Activated CD8-positive, alpha-beta memory T cell treated with anti-CD3 and anti-CD28 coated beads for 48 hours (primary cell): ENCODE results near the gene TMTC2.

ENCODE experiments used
- DNase-seq, 3 experiments: peaks; one replicate each; pipeline ENCODE4 v3.0.0-alpha.2; 2020; ENCODE audit warnings: low read depth in 2 of 3, low spot score in 2 of 3

Gene TMTC2

DNA sequence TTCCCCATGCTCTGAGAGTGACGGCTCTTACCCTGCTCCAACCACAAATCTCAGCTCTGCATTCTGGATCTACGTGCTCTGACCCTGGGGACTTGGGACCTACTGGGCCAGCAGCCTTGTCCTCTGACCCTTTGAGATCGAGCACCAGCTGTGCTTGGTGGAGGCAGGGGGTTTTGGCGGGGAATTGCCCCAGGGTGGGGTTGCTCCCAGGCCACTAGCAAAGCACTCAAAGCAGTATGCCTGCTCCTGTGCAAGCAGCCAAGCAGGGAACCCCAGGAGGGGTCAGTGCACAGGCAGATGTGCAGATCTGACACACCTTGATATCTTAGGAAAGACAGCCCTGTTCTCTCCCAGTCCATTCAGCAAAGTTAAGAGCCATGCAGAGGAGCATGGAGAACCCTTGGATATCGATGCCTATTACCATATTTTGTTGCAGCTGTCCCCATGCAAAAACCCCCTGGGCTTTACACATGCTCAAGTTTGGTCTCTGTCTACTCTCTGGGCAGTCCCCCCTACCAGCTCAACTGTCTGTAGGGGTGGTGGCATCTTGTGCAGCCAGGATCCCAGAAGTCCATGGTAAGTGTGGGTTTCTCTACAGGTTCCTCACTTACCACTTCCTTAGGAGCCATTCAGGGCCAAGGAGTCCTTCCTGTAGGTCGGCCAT lies 319.0 kb downstream of the TMTC2 start:
- no peak for DNase-seq

DNA sequence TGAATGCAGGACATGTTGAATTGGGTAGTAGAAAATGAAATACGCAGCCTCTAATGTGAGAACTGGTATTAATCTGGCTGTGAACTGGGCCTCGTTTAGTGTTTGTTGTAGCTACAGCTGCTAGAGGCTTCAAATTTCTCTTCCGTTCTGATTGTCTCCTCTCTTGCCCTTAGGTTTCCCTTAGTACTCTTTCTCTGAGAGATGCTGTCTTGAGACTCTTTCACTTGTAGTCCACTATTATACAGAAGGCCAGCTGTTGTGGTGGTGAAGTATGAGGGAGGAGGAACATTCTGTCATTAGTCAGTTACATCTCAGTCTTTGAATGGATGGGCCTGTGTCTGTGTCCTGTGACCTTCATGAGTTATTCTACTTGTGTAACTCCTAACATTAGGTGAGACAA lies 322.0 kb downstream of the TMTC2 start:
- DNase-seq: no peak

DNA sequence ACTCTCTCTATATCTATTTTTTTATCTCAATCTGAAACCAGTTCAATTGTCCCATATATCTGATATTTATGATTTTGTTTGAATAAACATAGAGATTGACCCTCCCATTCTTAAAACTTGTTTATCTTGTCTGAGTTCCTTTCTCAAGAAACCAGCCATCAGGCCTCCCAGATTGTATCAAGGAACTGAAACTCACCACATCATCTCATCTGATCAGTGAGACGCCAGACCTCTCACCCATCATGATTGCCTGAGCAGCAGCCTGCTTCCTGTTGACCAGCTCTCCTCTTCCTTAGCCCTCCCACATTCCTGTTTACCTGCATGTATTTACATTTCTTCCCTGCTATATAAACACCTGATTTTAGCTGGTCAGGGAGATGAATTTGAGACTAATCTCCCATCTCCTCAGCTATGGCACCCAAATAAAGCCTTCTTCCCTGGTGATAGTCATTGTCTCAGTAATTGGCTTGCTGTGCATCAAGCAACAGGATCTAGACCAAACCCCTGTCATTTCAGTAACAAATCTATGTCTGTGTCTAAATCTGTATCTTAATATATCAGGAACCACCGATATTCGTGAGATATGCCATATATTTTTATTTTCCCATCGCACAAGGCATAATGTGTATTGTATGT lies 323.6 kb downstream of the TMTC2 start:
- DNase-seq: no peak

DNA sequence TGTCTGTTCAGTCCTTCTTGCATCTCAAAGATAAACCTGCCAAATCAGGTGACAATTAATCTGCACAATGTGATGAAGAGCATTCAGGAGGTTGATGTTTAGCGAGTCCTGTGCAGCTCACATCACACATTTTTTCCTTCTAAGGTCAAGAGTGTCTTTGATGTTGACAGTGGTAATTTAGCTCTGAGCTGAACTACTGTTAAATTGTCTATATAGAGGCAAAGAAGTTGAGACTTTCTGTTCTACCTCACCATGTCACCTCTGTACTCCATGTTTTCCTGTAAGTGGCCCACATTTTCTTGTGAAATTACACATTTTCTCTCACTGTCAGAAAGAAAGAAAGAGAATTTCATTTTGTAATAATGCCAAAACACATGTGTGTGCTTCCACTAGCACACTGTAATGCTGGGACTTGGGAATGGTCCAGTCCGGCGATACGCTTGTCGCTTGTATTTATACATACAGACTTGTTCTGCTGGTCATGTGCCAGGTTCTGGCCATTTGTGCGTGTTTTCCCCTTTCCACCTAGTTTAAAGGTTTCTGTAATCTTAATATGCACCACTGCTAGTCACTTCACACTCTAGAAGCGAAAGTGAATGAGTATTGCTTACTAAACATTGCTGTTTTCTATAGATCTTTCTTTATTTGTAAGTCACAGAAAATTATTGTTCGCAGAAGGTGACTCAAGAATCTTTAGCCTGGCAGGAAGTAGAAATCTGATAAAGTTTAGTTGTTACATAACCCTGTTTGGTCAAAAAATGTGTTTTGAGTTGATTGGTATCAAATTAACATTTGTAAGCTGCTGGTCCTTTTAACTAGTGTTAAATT lies 328.9 kb downstream of the TMTC2 start:
- no peak for DNase-seq

DNA sequence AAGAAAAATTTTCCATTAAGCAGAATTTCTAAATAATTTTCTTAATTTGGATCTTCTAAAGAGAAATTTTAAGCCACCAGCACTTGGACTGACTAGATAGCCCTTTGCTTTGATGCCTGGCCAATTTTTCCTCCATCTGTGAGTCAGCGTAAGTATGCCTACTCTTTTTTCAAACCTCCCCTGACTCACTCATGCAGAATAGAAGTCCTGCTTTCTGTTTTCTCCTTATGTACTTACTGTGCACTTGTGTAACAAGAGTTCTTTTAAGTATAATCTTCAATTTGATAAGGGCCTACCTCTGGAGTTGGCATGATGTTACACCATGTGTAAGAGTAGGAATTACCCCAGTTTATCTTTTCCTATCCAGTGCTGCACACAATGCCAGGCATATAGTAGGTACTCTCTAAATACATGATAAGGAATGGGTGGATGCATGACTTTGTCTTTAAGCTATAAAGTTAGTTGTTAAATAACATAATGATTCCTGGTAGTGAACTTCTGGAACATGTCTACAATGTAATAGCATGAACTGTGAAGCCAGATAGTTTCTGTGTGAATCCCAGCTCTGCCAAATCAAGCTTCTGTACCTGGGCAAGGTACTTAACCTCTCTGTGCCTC lies 329.6 kb downstream of the TMTC2 start:
- DNase-seq: no peak

DNA sequence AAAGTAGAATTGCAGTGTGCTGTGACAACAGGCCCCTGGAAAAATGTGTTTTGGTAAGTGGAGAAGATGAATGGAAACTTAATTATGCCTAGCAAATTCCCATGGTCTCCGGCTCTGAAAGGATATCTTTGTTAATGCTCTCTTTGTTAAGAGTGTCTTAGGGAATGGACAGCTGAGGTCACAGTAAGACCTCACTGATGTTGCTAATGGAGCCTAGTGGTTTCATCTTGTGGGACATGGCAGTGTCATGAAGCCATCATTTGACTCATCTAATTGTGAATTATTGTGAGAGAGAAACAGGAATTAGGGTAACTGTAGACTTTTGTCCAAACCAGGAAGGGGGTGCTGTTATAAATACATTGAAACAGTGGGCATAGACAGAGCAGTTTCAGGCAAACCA lies 330.3 kb downstream of the TMTC2 start:
- DNase-seq: no peak

DNA sequence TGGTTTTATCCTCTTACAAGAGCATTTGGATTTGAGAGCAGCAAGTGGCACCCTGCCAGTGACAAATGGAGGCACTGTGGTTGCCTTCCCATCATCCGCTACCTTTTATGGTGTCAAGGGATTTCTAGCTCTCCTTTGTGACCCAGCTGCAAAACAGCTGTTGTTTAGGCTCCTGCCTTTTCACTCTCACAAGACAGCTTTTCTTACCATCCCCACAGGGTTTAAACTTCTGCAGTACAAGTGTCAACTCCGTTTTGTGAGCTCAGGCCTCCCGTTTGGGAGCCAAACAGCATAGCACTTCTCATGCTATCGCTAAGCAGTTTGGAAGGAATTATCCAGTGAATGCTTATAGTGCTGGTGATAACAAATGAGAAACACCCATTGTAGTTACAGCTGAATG lies 331.4 kb downstream of the TMTC2 start:
- DNase-seq: no peak

DNA sequence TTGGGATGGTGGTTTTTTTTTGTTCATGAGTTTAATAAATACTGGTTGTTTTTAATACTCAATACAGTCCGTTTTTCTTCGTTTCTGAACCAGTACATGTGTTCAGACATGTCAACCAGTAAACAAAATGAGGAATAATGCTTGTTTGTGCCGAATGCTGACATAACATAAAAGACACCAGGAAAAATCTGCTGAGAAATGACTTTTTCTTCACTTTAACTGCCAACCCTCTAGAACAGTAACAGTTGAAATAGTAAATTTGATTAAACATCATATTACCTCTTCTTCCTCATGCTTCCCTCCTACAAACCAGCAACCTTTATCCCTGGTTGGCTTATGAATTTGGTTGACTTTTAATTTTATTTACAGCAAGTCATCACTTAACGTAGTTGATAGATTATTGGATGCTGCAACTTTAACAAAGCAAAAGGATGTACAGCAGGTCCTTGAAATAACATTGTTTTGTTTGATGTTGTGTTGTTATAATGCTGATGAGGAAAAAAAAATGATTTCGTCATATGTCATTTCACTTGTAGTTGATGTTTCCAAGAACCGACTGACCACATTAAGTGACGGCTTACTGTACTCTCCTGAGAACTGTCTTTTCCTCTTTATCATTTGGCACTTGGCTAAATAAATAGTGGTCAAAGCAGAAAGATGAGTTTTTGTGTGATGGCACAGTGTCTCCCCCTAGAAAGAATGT lies 340.5 kb downstream of the TMTC2 start:
- no peak for DNase-seq

DNA sequence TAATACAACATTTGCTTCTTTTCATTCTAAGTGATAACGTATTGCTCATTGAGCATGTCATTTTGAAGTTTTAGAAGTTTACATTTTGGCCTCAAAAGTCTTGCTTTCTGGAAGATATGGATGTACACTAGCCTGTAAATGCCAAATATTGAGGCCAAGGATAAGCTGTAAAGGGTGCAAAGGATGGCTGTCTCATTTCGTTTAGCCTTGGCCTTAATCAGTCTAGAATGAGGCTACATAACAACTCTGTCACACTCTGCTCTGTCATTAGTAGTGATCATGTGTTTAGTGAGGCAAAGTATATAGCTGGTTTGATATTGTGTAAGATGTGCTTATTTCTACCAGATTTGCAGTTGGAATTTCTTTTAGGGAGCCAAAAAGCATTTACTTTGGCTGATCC lies 344.5 kb downstream of the TMTC2 start:
- DNase-seq: no peak

DNA sequence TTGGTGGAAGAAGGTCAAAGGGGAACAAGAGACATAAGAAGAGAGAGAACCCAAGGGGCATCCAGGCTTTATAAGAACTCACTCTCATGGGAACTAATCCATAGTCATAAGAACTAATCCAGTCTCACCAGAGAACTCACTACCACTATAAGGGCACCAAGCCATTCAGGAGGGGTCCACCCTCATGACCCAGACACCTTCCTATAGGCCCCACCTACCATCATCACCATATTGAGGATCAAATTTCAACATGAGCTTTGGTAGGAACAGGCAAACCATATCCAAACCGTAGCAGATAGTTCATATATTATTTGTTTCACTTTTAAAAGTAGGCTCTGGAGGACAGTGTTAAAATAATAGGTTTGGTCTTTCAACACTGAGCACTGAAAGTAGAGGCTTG lies 350.1 kb downstream of the TMTC2 start:
- DNase-seq: no peak

DNA sequence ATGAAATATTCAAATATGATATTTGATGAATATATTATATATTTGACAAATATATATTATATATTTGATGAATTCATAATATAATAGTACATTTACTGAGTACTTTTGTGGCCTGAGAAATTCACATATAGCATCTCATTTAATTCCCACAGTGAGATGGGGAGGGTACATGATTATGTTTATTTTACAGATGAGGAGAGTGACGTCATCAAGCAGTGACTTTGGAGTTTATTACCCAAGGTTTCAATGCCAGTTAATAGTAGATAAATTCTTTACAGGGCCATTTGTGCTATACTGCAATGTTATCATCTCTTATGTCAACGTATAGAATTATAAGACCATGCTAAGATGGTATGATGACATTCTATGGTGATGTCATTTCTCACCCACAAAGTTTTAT lies 352.7 kb downstream of the TMTC2 start:
- no peak for DNase-seq

DNA sequence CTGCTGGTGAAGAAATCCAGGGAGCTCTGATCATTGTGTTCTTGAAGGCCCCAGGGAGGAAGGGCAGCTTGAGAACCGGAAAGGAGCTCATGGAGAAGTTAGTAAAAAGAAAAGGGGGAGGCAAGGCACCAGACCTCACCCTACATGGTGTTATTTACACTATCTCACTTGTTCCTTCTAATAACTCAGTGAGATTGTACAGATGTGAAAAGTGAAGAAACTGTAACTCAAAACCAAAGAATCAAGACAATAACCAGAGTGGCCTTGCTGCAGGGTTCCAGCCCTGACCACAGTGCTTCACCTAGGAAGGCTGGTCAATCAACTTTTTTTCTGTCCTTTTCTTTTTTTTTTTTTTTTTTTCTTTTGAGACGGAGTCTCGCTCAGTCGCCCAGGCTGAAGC lies 353.6 kb downstream of the TMTC2 start:
- DNase-seq: no peak

DNA sequence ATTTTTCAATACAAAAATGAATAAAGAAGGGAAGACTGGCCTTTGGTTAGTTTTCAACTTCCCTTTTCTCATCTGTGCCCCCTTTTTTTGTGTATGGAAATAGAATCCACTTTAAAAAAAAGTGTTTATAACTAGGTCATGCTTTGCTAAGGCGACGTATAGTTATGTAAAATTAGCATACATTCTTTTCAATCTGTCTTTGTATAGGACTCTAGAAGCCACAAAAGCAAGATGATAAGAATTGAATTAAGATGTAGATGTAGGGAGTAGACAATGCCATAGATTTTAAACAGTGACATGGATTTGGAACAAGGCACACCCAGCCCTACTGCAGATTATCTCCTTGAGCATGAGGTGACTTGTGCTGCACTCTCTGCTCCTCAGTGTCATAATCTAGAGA lies 354.3 kb downstream of the TMTC2 start:
- DNase-seq: no peak

DNA sequence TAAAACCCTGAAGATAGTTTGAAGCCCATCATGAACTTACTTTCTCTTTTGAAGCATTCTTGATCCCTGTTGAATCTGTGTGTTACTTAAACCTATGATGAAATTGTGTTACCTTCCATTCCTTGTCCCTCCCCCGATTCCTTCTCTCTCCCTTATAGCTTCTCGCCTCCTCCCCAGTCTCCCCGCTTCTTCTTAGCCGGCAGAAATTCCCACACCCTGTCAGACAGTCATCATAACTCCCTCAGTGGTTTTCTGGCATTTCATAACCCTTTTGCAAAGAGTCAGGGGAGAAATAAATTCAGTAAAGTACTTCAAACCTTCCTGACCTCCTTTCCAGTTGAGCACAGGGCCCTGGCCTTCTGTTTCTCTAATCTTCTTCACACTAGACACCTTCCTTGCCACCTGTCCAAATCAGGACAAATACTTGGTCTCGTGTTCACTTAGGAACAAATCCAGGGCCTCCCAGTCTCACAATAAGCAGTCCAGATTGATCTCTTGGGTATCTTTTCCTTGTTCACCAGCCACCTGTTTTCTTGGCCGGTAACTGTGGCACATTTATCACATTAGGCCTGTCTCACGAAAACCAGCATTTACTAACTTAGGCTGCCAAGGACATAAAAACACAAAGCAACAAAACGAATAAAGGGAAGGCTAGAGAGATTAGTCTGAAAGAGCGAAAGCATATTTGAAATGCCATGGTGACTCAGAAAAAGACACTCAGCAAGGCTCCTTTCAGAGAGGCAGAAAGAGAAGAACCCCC lies 355.9 kb downstream of the TMTC2 start:
- no peak for DNase-seq

DNA sequence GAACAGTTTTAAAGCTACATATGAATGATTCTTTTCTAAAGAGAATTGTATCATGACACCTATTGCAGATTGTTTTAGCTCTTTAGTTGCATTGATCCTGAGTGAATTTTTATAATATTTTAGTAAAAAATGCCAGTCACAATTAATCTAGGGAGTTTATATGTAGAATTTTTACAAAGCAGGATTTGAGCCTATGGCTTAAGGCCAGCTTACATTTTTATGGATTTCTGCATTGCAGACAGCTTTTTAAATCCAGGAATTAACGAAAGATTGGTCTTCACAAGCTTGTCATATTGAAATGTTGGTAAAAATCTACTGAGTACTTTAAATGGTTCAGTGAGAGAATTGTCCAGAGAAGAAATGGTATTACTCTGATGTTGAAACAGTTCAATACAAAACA lies 358.0 kb downstream of the TMTC2 start:
- no peak for DNase-seq

DNA sequence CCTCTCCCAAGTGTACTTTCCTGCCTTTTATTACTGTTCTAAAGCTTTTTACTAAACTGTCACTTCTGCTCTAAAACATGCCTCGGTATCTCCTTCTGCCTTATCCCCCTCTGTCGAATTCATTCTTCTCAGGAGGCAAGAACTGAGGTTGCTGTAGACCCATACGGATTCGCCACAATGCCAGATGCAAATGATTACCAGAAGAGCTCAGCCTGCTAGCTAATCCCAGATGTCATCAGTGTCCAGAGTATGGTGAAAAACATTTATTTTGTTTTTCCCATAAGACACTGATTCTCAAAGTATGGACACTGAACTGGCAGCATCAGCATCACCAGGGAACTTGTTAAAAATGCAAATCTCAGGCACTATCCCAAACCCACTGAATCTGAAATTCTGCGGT lies 359.3 kb downstream of the TMTC2 start:
- no peak for DNase-seq

DNA sequence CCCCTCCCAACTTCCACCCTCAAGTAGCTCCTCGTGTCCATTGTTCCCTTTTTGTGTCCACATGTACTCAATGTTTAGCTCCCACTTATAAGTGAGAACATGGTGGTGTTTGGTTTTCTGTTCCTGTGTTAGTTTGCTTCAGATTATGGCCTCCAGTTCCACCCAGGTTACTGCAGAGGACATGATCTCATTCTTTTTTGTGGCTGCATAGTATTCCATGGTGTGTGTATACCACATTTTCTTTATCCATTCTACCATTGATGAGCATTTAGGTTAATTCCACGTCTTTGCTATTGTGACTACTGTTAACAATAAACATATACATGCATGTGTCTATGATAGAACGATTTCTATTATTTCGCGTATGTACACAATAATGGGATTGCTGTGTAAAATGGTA lies 362.6 kb downstream of the TMTC2 start:
- no peak for DNase-seq

DNA sequence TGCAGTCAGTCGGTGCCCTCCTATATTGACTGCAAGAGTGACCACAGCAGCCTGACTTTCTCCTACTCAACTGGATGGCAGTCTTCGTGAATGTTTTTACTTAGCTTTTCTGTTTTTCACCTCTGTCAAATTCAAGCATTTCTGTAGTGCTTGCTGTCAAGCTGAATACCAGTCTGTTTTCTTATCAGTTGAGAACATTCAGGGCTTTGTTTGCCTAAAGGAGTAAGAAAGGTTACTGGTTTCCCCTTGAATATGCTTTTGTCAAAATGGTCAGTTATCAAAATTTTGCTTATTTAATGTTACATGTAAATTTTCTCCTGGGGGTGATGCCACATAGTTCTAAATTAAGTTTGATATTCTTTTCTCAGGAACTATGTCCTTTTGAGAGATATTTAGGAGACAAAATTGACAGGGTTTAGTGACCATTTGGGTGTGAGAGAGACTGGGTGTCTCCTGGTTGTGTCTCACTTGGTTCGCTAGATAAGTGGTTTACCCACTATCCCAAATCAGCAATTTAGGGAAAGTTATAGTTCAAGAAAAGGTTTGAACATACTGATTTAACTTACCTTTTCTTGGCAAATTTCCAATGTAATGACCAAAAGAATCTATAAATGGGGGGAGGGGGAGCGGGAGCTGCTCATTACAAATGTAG lies 366.3 kb downstream of the TMTC2 start:
- DNase-seq: no peak

DNA sequence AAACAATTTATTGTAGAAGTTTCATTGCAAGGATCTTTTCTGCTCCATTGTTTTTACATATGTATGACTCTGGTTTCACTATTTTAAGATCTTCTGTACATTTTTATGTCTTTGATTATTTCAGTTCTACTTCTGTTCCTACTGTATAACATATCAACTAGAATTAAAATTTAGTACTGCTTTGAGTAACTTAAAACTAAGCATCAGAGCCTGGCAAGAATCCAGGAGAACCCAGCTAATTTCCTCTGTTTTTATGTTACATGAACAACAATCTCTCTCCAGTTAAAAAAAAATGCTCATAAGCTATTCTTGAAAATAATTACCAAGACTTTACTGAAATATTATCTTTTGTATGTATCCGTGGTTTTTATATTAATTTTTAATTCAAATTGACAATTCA lies 370.7 kb downstream of the TMTC2 start:
- no peak for DNase-seq

DNA sequence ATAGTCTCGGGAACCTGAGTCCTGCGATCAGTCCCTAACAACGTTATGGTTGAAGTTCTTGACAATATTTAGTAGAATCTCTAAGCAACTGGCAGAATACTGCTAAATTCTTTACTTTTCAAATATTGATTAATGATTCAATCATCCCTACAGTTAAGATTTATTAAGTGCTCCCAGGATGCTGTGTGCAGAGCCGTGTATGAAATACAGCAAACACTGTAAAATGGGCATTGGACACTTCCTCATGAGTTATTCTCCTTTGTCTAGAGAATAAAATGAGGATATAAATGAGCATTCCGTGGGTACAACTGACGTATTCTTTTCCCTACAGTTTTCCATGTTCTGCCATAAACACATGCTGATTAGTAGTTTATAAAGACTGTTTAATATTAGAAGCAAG lies 372.4 kb downstream of the TMTC2 start:
- DNase-seq: no peak
